Measurements from ENCODE around the gene ORC4. TPM values are rescaled to one million over a fixed set of nuclear protein-coding genes. Genes with fewer than 3 reads are reported as not detected.
"Not testable (repeated sequence)": the region's sequence is repeated elsewhere in the genome, so short reads cannot be mapped to it uniquely, and the experiment has no call there.

Gene ORC4
- total RNA-seq, 2 experiments from 2014 or later, result 28.5 to 29.7 TPM

DNA sequence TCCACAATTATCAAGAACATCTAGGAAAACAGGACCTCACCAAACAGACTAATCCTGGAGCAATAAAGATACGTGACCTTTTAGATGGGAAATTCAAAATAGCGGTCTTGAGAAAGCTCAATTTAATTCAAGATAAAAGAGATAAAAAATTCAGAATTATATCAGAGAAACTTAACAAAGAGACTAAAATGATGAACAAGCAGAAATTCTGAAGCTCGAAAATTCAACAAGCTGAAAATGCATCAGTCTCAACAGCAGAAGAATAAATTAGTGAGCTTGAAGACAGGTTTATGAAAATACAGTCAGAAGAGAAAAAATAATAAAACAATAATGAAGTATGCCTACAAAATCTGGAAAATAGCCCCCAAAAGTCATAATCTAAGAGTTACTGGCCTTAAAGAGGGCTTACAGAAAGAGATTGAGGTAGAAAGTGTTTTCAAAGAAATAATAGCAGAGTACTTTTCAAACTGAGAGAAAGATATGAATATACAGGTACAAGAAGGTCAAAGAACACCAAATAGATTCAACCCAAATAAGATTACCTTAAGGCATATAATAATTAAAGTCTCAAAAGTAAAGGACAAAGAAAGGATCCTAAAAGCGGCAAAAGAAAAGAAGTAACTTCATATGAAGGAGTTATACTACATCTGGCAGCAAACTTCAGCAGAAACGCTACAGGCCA is 13.2 kb downstream of the ORC4 start:
- Mint-ChIP-seq H3K4me3 (no peak overlapping the region), H3K36me3 (ENCODE audit: low read depth) (peaks cover 27% of the 10 kb centered on the region), H3K9me3 (peaks cover 27% of the 10 kb centered on the region), H3K4me1 (no peaks in the 10 kb centered on the region), H3K27me3 (no peaks in the 10 kb centered on the region), H3K27ac (no peak overlapping the region)
- CTCF ChIA-PET, result interaction anchor here (0.9 kb wide), 1 partner anchor 17 kb away, joined by 3 read pairs; no protein-coding TSS in a partner anchor
- DNase-seq, result no peak
- POLR2A ChIA-PET, result interaction anchor here (0.6 kb wide), 1 partner anchor 545 kb away, joined by 4 read pairs; no protein-coding TSS in a partner anchor

DNA sequence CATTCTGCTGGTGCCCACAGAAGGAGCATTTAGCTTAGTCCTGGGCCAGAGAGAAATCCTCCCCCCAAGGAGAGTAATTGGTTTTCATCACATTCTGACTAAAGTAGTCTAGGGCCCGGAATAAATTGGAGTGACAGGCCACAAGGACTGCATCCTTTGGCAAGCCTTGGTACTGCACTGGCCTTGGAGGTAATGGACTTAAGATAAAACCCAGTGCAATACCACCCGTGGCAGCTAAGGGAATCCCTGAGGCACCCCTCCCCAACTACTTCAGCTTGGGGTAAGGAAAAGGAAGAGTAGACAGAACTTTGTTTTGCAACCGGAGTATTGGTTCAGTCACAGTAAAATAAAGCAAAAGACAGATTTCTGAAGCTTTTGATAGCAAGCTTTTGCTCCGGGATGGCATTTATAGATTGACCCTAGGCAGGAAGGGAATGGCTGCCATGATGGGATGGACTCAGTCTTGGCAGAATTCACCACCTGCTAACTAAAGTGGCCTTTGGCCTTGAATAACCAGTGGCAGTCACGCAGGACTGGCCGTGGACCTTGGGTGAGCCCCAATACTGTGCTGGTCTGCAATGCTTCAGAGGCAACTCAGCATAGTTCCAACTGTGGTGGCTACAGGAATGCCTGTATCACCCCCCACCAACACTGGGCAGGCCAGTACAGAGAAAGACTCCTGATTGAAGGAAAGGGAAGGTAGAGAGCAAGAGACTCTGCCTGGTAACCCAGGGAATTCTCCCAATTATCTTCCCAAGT is 14.1 kb downstream of the ORC4 start:
- Mint-ChIP-seq H3K27ac (no peak overlapping the region), H3K36me3 (ENCODE audit: low read depth) (peaks cover 33% of the 10 kb centered on the region), H3K9me3 (peaks cover 31% of the 10 kb centered on the region), H3K27me3 (no peaks in the 10 kb centered on the region), H3K4me3 (no peak overlapping the region), H3K4me1 (no peaks in the 10 kb centered on the region)
- ChIA-PET POLR2A (no interaction called here), CTCF (interaction anchor here (0.9 kb wide), 1 partner anchor 16 kb away, joined by 3 read pairs; no protein-coding TSS in a partner anchor)
- DNase-seq, result no peak

DNA sequence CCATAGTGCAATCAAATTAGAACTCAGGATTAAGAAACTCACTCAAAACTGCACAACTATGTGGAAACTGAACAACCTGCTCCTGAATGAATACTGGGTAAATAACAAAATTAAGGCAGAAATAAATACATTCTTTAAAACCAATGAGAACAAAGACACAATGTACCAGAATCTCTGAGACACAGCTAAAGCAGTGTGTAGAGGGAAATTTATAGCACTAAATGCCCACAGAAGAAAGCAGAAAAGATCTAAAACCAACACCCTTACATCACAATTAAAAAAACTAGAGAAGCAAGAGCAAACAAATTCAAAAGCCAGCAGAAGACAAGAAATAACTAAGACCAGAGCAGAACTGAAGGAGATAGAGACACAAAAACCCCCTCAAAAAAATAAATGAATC is 18.1 kb downstream of the ORC4 start:
- CTCF ChIA-PET, POLR2A ChIA-PET, DNase-seq, H3K4me3 Mint-ChIP-seq, H3K27me3 Mint-ChIP-seq, H3K4me1 Mint-ChIP-seq, H3K27ac Mint-ChIP-seq: not testable (repeated sequence)
- peaks cover 30% of the 10 kb centered on the region for H3K36me3 Mint-ChIP-seq (ENCODE audit: low read depth)
- peaks cover 25% of the 10 kb centered on the region for H3K9me3 Mint-ChIP-seq

DNA sequence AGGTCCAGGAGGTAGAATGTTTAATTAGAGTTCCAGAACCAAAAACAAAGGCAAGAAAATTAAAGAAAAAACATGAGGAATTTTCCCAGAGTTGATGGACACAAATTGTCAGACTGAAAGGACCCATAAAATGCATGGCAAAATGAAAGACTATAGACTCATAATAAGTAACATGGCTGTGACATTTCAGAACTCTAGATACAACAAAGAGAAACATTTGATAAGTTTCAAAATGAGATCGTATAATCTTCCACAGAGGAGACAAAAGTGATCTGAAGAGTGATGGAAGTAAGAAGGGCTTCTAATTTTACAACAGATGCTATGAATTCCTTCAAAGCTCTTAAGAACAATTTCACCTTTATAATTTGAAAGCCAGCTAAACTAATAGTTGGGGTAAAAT is 20.4 kb downstream of the ORC4 start:
- no peak overlapping the region for H3K27ac Mint-ChIP-seq
- peaks cover 43% of the 10 kb centered on the region for H3K36me3 Mint-ChIP-seq (ENCODE audit: low read depth)
- CTCF ChIA-PET, result no interaction called here
- H3K4me1 Mint-ChIP-seq, result no peaks in the 10 kb centered on the region
- no peak overlapping the region for H3K4me3 Mint-ChIP-seq
- peaks cover 26% of the 10 kb centered on the region for H3K9me3 Mint-ChIP-seq
- no peak for DNase-seq
- H3K27me3 Mint-ChIP-seq, result no peaks in the 10 kb centered on the region
- POLR2A ChIA-PET, result no interaction called here

DNA sequence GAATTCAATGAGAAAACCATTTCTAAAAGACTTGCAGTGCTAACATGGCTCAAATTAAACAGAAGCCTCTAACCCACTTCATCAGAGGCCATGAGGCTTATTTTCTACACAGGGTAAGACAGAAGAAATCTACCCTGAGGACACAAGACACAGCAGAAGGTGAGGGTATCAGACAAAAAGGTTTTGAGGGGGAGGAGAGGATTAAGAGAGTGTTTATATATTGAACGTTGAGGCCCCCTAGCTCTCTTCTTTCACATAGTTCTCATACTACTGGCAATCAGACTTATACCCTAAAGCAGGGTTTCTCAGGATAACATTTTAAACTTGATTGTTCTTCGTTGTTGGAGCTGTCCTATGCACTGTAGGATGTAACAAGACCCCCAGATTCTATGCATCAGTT is 21.4 kb downstream of the ORC4 start:
- DNase-seq, result no peak
- H3K4me1 Mint-ChIP-seq, result no peaks in the 10 kb centered on the region
- no peak overlapping the region for H3K27ac Mint-ChIP-seq
- peaks cover 42% of the 10 kb centered on the region for H3K36me3 Mint-ChIP-seq (ENCODE audit: low read depth)
- peaks cover 22% of the 10 kb centered on the region for H3K9me3 Mint-ChIP-seq
- no peaks in the 10 kb centered on the region for H3K27me3 Mint-ChIP-seq
- no peak overlapping the region for H3K4me3 Mint-ChIP-seq
- ChIA-PET POLR2A (interaction anchor here (1.3 kb wide), 1 partner anchor 23 kb away, joined by 3 read pairs; no protein-coding TSS in a partner anchor), CTCF (no interaction called here)

DNA sequence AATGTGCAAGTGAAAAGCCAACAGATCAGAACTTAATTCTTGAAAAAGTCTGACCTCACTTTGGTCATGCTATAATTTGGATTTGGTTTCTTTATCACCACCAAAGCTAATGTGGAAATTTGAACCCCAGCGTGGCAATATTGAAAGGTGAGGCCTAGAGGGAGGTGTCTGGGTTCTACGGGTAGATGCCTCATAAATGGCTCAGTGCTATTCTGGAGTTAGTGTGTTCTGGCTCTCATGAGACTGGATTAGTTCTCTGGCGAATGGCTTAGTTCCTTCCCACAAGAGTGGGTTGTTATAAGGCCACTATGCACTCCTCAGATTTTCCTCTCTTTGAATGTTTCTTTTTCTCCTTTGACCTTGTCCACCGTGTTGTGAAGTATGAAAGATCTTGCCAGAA is 22.3 kb downstream of the ORC4 start:
- peaks cover 18% of the 10 kb centered on the region for H3K9me3 Mint-ChIP-seq
- no peak overlapping the region for H3K4me3 Mint-ChIP-seq
- H3K27me3 Mint-ChIP-seq, result no peaks in the 10 kb centered on the region
- CTCF ChIA-PET, result no interaction called here
- H3K27ac Mint-ChIP-seq, result no peak overlapping the region
- H3K36me3 Mint-ChIP-seq (ENCODE audit: low read depth), result peaks cover 40% of the 10 kb centered on the region
- H3K4me1 Mint-ChIP-seq, result no peaks in the 10 kb centered on the region
- POLR2A ChIA-PET, result interaction anchor here (1.3 kb wide), 1 partner anchor 24 kb away, joined by 3 read pairs; no protein-coding TSS in a partner anchor
- DNase-seq, result no peak

DNA sequence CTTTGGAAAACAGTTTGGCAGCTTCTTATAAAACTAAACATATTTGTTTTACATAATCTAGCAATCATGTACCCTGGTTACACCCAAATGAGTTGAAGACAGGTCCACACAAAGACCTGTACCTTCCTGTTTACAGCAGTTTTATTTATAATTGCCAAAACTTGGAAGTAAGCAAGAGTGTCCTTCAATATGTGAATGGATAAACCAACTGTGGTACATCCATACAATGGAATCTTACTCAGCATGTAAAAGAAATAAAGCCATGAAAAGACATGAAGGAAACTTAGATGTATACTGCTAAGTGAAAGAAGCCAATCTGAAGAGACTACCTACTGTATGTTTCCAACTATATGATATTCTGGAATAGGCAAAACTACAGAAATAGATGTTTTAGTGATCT is 23.7 kb downstream of the ORC4 start:
- peaks cover 27% of the 10 kb centered on the region for H3K36me3 Mint-ChIP-seq (ENCODE audit: low read depth)
- ChIA-PET POLR2A (no interaction called here), CTCF (no interaction called here)
- DNase-seq, result no peak
- H3K27me3 Mint-ChIP-seq, result no peaks in the 10 kb centered on the region
- H3K27ac Mint-ChIP-seq, result no peak overlapping the region
- H3K9me3 Mint-ChIP-seq, result peaks cover 7% of the 10 kb centered on the region
- no peak overlapping the region for H3K4me3 Mint-ChIP-seq
- H3K4me1 Mint-ChIP-seq, result peaks cover 6% of the 10 kb centered on the region

DNA sequence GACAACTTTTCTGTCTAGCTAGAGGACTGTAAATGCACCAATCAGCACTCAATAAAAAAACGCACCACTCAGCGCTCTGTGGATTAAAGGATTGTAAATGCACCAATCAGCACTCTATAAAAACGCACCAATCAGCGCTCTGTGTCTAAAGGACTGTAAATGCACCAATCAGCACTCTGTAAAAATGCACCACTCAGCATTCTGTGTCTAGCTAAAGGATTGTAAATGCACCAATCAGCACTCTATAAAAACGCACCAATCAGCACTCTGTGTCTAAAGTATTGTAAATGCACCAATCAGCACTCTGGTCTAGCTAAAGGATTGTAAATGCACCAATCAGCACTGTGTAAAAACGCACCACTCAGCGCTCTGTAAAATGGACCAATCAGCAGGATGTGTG is 25.6 kb downstream of the ORC4 start:
- peaks cover 21% of the 10 kb centered on the region for H3K36me3 Mint-ChIP-seq (ENCODE audit: low read depth)
- H3K27me3 Mint-ChIP-seq, result not testable (repeated sequence)
- CTCF ChIA-PET, result interaction anchor here (1.1 kb wide), 1 partner anchor 514 kb away, joined by 3 read pairs; no protein-coding TSS in a partner anchor

DNA sequence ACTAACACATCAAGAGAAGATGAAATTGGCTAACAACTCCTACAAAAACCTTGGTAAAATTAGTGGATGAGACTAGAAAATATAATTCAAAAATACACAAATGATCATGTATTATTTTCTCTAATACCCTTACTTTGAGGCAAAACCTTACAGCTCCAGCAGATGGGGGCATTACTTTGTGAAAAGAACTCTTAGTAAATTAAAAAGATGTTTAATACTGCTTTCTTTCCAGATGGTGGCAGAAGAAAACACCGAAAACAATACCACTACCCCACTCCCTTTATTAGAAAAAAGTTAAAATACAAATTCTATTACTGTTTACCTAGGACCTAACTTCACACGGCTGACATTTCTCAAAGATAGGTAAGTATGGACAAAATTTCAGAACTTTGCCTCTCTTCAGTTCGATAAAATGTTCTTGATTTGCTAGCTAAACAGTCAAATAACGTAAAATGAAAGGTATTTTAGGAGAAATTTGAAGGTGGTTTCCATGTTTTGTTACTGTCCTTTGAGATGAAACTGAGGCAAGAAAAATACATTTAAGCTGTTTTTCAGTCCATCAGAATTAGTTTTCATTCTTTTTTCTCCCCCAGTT is 30.6 kb downstream of the ORC4 start:
- CTCF ChIA-PET, result interaction anchor here (0.6 to 6.3 kb wide), 11 partner anchors 10 to 1000 kb away, joined by 3 to 60 read pairs (median 3); partner anchors contain the start of genes MBD5 and ORC4
- POLR2A ChIA-PET, result interaction anchor here (1.0 kb wide), 1 partner anchor 519 kb away, joined by 4 read pairs; no protein-coding TSS in a partner anchor
- no peak overlapping the region for H3K4me3 Mint-ChIP-seq
- H3K27ac Mint-ChIP-seq, result no peak overlapping the region
- no peaks in the 10 kb centered on the region for H3K27me3 Mint-ChIP-seq
- H3K9me3 Mint-ChIP-seq, result no peaks in the 10 kb centered on the region
- DNase-seq, result no peak
- peaks cover 5% of the 10 kb centered on the region for H3K36me3 Mint-ChIP-seq (ENCODE audit: low read depth)
- H3K4me1 Mint-ChIP-seq, result peaks cover 6% of the 10 kb centered on the region

More for the DNA sequence above, 25.6 kb downstream of the ORC4 start:
- H3K27ac Mint-ChIP-seq, H3K4me3 Mint-ChIP-seq, POLR2A ChIA-PET, DNase-seq, H3K4me1 Mint-ChIP-seq, H3K9me3 Mint-ChIP-seq: not testable (repeated sequence)

DNA sequence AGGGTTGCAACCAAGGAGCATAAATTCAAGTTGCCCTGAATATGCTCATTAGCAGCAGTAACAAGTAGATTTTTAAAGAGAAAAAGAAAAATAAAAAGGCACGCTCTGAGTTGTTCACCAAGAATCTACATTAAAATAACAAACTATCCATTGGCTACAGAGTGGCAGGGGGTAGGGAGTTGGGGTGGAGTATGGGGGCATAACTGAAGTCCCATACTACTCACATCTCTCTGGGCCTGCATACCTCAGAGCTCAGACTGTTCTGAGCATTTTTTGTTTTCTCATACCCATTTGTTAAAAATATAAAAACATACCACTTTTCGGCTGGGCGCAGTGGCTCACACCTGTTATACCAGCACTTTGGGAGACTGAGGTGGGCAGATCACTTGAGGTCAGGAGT is 31.4 kb downstream of the ORC4 start:
- ChIA-PET CTCF (interaction anchor here (1.2 to 6.3 kb wide), 6 partner anchors 10 to 1001 kb away, joined by 3 to 60 read pairs (median 4); no protein-coding TSS in a partner anchor), POLR2A (no interaction called here)
- DNase-seq, result no peak
- H3K4me3 Mint-ChIP-seq, result no peak overlapping the region
- H3K27ac Mint-ChIP-seq, result no peak overlapping the region
- H3K4me1 Mint-ChIP-seq, result peaks cover 6% of the 10 kb centered on the region
- H3K9me3 Mint-ChIP-seq, result no peaks in the 10 kb centered on the region
- no peaks in the 10 kb centered on the region for H3K27me3 Mint-ChIP-seq
- H3K36me3 Mint-ChIP-seq (ENCODE audit: low read depth), result peaks cover under 1% of the 10 kb centered on the region

DNA sequence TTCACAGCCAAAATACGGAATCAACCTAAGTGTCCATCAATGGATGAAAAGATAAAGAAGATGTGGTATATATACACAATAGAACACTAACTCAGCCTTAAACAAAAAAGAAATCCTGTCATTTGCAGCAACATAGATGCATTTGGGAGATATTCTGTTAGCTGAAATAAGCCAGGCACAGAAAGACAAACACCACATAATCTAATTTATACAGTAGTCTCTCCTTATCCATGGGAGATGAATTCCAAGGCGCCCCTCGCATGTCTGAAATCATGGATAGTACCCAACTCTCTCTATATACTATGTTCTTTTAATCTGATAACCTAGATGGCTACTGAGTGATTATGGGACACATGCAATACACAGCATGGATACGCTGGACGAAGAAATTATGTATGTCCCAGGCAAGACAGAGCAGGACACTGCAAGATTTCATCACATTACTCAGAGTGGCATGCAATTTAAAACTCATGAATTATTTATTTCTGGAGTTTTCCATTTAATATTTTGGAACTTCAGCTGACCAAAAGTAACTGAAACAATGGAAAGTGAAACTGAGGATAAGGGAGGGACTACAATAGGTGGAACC is 39.5 kb downstream of the ORC4 start:
- Mint-ChIP-seq H3K27me3 (no peaks in the 10 kb centered on the region), H3K36me3 (ENCODE audit: low read depth) (peaks cover 9% of the 10 kb centered on the region), H3K4me3 (no peak overlapping the region), H3K9me3 (peaks cover 3% of the 10 kb centered on the region), H3K4me1 (peaks cover 3% of the 10 kb centered on the region), H3K27ac (no peak overlapping the region)
- no peak for DNase-seq
- CTCF ChIA-PET, result interaction anchor here (1.8 kb wide), 1 partner anchor 528 kb away, joined by 4 read pairs; no protein-coding TSS in a partner anchor
- POLR2A ChIA-PET, result no interaction called here

DNA sequence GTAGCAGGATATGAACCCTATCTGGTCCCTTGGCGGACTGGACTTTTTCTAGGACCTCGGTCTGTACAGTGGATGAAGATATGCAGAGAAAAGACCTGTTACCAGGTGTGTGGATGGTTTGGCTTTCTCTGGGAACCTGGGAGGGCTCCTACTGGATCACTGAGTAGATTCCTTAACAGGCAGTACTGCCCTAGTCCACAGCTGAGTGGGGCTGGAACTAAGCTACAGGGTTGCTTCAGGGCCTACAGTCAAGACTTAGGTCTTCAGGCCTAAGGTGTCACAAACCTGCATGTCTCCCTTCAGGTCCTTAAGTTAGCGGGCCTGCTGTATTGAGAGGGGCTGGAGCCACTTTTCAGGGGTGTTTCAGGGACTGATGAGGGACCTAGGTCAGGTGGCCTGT is 42.9 kb downstream of the ORC4 start:
- Mint-ChIP-seq H3K4me3 (no peak overlapping the region), H3K4me1 (peaks cover 3% of the 10 kb centered on the region), H3K9me3 (peaks cover 3% of the 10 kb centered on the region), H3K36me3 (ENCODE audit: low read depth) (peaks cover 9% of the 10 kb centered on the region), H3K27ac (no peak overlapping the region), H3K27me3 (no peaks in the 10 kb centered on the region)
- DNase-seq, result no peak
- POLR2A ChIA-PET, result no interaction called here
- CTCF ChIA-PET, result no interaction called here

DNA sequence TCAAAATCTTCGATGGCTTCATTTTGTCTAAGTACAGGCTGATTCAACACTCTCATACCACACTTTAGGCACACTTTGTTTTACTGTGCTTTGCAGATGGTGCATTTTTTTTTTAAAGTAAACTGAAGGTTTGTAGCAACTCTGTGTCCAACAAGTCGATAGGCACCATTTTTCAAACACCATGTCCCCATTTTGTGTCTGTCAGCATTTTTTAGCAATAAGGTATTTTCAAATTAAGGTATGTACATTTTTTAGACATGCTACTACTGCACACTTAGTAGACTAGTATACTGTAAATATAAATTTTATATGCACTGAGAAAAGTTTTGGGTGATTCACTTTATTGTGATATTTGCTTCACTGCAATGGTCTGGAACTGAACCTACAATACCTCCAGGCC is 44.4 kb downstream of the ORC4 start:
- CTCF ChIA-PET, result no interaction called here
- H3K27me3 Mint-ChIP-seq, result no peaks in the 10 kb centered on the region
- DNase-seq, result no peak
- H3K4me3 Mint-ChIP-seq, result no peak overlapping the region
- H3K9me3 Mint-ChIP-seq, result peaks cover 3% of the 10 kb centered on the region
- H3K36me3 Mint-ChIP-seq (ENCODE audit: low read depth), result peaks cover 9% of the 10 kb centered on the region
- no peak overlapping the region for H3K27ac Mint-ChIP-seq
- POLR2A ChIA-PET, result no interaction called here
- H3K4me1 Mint-ChIP-seq, result peaks cover 3% of the 10 kb centered on the region
